Right ventricle myocardium superior (tissue), 1 donor: ENCODE measurements around the gene PPCDC. TPM values are rescaled to one million over a fixed set of nuclear protein-coding genes. Genes with fewer than 3 reads are reported as not detected.

Experiments
- ATAC-seq: fragments of 200-7000 bp; cut with Tn5 transposase; one replicate; pipeline ENCODE4 v1.9.1; 2020; ENCODE audit warnings: mild to moderate bottlenecking; ENCODE audit not compliant: poor library complexity
- DNase-seq: peaks from one replicate; pipeline ENCODE4 v3.0.0-alpha.2; 2020
- intact Hi-C: fragments of 100-400 bp; cut with DNase I; formaldehyde crosslinking; loops from one replicate; pipeline ENCODE4 v1.11.2; 2022
- total RNA-seq: library from RNA; stranded (reverse); fragmentation: NEBNext Ultra II Directional; extraction: Animal tissue kit (Norgen Biotek cat#: 25700); gene quantifications from one replicate; pipeline ENCODE4 v1.2.1, GENCODE V29; 2021
- donor health status: DM: no; HTN: yes; CAD: no; lungs with severe emphysema.

Gene PPCDC
- total RNA-seq, 1 donor from 2014 or later, result 5.5 TPM

DNA sequence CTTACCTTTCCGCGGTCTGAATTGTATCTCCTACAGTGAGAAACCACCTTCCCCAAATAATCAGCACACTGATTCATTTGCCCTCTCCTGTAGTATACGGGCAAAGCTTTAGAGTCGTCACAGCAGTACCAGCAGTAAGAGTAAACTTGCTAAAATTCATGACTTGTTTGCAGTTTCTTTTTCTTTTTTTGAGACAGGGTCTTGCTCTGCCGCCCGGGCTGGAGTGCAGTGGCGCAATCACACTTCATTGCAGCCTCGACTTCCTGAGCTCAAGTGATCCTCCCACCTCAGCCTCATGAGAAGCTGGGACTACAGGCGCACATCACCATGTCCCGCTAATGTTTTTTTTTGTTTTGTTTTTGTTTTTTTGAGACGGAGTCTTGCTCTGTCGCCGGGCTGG, 16.2 kb upstream of the PPCDC start:
- ATAC-seq (no peak), DNase-seq (no peak)
- intact Hi-C loops, result no loop called here

DNA sequence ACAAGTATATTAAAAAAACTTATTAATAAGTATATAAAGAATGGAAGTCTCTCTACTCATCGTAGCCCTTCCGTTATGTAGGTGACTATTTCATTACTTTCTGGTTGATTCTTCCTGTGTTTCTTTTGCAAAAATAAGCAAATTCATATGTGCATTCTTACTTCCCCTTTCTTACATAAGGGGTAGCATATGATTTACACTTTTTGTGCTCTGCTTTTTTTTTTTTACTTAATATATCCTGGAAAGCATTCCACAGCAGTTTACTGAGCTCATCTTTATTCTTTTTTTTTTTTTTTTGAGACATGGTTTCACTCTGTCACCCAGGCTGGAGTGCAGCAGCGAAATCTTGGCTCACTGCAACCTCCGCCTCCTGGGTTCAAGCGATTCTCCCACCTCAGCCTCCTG, 15.2 kb upstream of the PPCDC start:
- DNase-seq (no peak), ATAC-seq (peak; percentile 20)
- intact Hi-C loops, result no loop called here

DNA sequence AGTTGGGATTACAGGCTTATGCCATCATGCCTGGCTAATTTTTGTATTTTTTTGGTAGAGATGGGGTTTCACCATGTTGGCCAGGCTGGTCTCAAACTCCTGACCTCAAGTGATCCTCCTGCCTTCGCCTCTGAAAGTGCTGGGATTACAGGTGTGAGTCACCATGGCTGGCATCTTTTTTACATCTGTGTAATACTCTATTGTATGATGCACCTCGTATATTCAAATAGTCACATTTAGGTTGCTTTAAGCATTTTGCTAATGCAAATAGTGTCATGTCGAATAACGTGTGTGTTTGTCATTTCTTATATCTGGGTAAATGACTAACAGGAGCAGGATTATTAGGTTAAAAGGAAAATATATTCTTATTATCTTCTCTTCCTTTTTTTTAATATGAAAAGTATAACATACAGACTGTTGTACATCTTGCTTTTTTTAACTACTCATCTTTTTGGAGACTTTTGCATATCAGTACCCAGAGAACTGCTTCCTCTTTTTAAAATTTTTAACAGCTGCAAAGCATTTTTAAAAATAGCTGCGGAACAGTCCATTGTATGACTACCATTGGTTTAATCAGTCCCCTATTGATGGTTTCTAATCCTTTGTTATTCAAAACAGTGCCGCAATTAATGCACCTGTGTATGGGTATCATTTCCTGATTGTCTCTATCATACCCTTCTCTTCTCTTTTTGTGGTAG, 14.6 kb upstream of the PPCDC start:
- ATAC-seq (peak; percentile 52), DNase-seq (no peak)
- intact Hi-C loops, result no loop called here

DNA sequence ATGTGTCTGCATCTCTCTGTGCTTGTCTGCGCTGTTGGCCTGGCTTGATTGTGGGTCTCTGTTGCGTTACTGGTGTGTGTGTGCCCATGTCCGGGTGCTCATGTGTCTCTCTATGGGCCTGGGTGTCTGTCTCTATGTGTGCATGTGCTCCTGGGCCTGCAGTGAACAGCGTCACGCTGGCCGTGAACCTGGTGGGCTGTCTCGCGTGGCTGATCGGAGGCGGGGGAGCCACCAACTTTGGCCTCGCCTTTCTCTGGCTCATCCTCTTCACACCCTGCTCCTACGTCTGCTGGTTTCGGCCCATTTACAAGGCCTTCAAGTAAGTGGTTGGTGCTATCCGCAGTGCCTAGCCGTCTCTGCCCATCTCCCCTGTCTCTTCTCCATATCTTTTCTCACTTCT, 7.0 kb upstream of the PPCDC start:
- DNase-seq, result no peak
- ATAC-seq, result no peak
- intact Hi-C loops, result no loop called here

DNA sequence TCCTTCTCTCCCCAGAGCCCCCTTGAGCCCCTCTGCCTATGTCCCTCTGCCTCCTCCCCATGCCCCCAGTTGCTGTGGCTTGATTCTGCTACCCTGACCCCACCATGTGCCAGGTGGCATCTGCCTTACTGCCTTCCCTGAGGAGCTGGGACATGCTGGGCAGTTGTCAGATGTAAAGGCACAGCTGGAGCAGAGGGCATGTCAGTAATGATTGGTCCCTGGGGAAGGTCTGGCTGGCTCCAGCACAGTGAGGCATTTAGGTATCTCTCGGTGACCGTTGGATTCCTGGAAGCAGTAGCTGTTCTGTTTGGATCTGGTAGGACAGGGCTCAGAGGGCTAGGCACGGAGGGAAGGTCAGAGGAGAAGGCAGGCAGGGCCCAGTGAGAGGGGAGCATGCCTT, 3.5 kb upstream of the PPCDC start:
- intact Hi-C loops, result no loop called here
- no peak for DNase-seq
- ATAC-seq, result no peak

DNA sequence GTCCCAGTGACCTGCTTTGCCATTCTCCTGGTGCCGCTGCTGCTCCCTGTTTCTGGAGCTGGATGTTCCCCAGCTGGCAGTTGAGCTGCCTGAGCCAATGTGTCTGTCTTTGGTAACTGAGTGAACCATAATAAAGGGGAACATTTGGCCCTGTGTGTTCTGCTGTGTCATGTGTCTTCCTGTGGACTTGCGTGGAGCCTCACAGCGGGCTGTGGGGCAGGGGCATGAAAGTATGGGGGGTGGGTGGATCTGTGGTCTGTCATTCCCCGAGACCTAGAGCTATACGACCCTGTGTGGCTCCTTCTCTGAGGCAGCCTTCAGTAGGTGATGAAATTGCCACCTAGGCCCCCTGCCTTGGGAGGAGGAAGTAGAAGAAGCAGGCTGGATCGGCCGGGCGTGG, 2.0 kb upstream of the PPCDC start:
- DNase-seq (no peak), ATAC-seq (no peak)
- intact Hi-C loops, result no loop called here

DNA sequence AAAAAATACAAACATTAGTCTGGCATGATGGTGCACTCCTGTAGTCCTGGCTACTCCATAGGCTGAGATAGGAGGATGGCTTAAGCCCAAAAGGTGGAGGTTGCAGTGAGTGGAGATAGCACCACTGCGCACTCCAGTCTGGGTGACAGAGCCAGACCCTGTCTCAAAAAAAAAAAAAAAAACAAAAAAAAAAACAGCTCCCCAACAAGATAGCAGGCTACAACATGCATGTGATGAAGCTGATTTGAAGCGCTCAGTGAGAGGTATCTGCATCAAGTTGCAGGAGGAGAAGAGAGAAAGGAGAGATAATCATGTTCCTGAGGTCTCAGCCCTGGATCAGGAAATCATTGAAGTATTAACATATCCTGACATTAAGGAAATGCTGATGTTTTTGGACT, 608 bp upstream of the PPCDC start:
- ATAC-seq, result no peak
- no peak for DNase-seq
- intact Hi-C loops, result no loop called here

DNA sequence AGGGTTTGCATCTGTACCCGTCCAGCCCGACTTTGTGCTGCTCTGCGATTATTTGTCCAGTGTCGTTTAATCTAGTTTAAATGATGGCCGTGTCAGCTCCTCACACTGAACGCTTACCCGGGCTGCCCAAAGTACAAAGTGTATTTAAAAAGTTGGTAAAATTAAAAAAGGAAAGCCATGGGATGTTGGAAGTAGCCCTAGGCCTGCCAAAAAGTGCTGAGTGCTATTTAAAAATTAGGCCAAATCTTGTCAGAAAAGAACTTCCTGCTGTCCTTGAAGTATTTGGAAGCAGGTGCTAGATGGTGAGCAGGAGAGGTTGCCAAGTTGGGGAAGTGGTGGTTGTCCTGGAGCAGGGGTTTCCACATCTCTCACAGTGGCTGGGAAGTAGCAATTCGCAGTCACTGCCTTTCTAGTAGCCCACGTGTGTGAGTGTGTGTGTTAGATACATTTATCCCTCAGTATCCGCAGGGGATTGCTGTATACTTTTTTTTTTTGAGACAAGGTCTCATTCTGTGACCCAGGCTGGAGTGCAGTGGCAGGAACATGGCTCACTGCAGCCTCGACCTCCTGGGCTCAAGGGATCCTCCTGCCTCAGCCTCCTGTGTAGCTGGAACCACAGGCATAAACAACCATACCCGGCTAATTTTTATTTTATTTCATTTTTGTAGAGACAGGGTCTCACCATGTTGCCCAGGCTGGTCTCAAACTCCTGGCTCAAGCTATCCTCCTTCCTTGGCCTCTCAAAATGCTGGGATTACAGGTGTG, 664 bp downstream of the PPCDC start:
- DNase-seq (no peak), ATAC-seq (peak; percentile 49)
- intact Hi-C loops, result no loop called here

DNA sequence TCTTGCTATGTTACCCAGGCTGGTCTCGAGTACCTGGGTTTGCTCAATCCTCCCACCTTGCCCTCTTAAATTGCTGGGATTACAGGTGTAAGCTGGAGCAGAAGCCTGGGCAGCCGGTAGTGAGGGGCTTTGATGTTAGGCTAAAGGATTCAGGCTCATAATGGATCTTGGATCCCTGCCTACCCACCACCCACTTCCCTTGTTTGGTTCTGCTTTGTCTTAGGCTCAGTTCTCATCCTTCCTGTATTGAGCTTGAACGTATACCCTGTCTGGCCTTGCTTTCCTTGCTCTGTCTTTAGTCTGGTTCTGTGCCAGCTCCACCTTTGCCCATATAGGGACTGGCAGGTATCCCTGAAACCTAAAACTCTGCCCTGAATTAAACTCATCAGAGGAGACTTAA, 1.7 kb downstream of the PPCDC start:
- intact Hi-C loops, result no loop called here
- ATAC-seq (no peak), DNase-seq (no peak)

DNA sequence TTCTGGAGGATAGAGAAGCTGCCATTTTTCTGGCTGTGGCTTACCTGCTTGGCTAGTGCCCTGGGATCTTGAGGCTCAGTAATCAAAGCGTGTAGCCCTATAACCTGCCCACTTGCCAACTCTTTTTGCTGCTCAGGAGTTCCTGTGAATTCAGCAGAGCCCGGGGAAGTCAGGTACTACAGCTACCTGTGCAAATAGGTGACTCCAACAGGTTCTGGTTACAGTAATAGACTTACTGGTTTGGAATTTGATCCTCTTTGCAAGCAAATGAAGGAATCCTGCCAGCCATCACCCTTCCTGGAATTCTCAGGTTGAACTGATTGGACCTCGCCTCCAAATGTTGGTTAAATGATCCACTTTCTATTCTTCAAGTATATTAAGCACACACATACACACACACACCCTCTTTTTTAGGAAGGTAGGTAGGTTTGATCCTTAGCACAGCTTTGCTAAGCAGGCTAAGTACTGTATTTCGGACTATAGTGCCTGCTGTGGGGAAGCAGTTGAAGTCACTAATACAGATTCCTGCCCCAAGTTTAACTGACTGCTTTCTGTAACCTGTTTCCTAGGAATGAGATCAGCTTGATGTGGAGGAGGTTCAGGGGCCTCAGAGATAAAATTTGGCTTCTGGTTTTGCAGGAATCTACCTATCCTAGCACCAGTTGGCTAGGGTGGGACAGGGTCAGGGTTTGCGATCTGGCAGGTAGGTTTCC, 2.3 kb downstream of the PPCDC start:
- intact Hi-C loops, result no loop called here
- DNase-seq, result no peak
- ATAC-seq, result no peak

DNA sequence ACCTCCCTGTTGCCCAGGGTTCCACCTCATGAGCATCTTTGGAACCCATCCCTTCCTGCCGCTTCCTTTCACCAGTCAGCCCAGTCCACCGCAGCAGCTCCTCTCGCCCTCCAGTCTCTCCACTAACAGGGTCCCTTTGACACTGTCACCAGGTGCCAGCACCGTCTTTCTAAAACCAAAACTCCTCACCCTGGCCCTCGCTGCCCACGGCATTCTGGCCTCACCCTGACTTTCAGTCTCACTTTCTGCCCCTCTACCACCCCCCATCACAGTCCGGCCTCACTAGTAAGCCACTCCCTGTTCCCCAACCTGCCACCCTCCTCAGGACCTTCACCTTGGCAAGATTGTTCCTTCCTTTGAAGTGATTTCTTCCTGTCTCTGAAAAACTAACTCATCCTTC, 4.2 kb downstream of the PPCDC start:
- no peak for ATAC-seq
- intact Hi-C loops, result no loop called here
- DNase-seq, result no peak

DNA sequence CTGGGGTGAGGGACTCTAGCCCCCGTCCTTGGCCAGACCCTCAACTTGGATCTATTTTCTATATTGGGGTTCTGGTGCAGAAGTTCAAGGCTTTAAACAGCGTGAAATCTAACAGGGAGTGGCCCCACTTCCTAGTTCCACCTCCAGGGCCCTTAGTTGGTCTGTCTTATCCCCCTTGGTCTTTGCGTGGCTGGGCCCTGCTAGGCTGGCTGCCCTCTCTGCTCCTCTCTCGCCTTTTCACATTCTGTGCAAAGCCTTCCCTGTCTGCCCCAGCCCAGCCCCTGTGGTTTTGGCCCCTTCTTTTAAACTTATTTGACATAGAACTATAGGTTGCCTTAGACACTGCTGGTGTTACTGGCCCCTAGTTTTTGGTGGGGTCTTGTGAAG, 5.6 kb downstream of the PPCDC start:
- intact Hi-C loops, result loop anchor here (1.0 kb wide), 1 partner anchor 175 kb away; no protein-coding TSS in a partner anchor
- ATAC-seq (peak; percentile 1), DNase-seq (no peak)

DNA sequence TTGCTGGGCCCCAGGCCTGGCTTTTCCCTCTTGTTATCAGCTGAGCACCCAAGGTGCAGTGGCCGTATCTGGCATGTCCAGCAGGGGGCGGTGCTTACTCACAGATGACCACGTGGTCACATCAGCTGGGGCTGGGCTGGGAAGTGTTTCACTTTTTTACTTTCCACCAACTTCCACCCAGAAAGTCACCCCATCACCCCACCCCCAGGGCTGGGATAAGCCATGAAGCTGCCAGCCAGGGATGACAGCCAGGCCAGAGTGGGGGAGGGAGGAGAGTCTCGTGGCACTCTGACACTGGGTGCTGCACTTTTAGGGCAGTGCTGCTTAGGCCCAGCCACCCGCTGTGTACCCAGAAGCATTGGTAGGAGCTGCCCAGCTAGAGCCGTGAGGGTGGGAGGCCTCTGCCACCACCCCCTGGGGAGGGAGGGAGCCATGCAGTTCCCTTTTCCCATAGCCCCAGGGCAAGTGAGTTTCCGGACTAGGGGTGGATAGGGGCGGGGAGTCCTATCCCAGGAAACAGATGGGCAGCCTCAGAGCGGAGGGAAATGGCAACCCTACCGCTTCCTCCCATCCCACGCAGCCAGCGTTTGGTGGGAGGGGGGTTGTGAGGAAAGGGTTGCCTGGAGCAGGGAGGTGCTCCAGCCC, 6.1 kb downstream of the PPCDC start:
- intact Hi-C loops, result loop anchor here (1.0 kb wide), 1 partner anchor 175 kb away; no protein-coding TSS in a partner anchor
- ATAC-seq (peak; percentile 89), DNase-seq (peak; percentile 97)

DNA sequence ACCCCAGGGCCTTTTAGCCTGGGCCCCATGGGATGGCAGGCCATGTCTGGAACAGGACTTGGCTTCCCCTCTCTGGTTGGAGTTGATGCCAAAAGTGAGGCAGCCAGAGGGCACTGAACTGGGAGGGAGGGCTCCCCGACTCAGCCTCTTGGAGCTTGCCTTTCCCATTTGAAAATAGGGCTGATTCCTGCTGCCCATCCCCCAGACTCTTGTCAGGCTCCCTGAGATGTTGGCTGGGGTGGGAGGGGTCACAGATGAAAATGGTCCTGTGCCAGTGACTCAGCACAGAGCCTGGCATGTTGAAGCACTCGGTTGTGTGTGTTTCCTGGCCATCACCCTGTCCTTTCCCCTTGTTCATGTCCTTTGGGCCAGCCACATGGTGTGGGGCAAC, 6.6 kb downstream of the PPCDC start:
- intact Hi-C loops, result no loop called here
- peak; percentile 58 for ATAC-seq
- DNase-seq, result no peak

DNA sequence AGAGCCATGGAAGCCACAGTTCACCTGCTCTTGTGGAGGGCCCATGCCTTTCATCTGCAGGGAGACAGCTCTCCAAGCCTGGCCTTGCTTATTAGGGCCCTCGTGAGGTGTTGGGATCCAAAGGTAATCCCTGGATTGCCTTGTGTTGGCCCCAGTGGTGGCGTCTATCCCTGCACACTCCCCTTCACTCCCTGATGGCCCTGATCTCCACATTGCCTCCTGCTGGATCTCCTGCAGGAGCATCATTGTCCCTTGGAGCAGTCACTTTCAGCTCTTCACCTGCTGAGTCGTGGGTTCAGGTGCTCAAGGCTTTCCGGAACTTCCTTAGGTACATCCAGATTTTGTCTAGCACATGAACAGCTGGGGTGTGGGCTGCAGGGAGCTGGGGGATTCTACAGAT, 7.0 kb downstream of the PPCDC start:
- no peak for ATAC-seq
- intact Hi-C loops, result no loop called here
- DNase-seq, result no peak

DNA sequence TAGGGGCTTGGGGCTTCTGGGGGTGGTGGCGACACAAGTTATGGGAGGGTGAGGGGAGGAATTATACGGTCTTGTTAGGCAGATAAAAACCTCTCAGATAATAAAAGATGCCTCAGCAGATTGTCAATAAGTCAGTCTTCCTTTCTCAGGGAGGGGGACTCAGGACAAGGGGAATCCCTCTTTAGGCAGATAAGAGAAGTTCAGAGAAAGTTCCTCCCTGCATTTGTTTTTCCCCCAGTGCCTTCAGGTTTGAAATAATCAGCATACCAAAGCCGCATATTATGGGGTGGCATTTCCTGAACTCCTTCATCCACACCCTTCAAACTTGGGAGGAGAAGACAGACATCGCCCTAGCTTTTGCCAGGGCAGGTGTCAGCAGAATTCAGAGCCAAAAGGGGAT, 8.5 kb downstream of the PPCDC start:
- DNase-seq (no peak), ATAC-seq (no peak)
- intact Hi-C loops, result no loop called here

DNA sequence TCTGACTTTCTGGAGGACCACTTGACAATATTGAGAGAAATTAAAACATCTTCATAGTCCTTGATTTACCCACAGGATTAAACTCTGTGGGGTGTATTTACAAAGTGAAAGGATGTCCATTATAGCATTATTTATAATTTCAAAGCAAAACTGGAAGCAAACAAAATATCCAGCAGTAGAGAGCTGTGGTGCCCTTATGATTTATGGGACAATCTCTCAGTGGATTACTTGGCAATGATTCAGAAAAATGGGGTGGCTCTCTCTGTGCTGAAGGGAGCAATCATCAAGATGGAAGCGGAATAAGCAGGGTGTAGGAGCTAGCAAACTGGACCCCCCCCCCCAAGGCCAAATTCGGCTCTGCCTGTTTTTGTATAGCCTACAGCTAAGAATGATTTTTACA, 9.0 kb downstream of the PPCDC start:
- intact Hi-C loops, result no loop called here
- ATAC-seq, result no peak

DNA sequence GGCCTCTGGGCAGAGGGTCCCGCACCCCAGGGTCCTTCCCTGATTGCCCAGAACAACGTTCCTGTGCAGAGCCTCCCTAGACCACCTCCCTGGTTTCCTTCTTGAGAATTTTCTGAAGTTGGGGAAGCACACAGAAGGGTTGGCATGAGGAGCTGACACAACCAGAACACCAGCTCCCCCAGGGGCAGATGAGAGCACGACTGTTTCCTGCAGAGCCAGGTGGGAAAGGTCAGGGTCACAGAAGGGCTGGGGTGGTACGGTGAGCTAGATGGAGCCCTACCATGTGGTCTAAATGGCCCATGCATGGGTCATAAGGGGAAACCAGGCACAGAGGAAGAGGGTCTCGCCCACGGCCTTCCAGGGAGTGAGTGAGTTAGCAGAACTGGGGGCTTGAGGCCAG, 10.4 kb downstream of the PPCDC start:
- no peak for DNase-seq
- ATAC-seq, result no peak
- intact Hi-C loops, result no loop called here

More for the DNA sequence above, 9.0 kb downstream of the PPCDC start:
- DNase-seq, result no peak

DNA sequence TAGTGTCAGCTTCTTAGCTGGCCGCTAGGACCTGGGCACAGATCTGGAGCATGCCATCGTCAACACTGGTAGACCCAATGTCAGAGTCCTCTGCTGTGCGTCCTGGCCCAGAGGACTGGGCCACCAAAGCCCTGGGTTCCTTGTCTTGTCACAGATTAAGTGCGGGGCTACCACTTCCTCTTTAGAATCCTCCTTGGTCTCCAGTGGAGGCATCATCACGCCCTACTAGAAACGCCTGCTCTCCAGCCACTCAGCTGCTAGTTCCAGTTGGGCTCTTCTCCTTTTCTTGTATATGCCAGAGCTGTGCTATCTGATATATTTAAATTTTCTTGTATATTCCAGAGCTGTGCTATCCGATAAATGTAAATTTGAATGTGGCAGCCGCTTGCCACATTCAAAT, 11.2 kb downstream of the PPCDC start:
- ATAC-seq (no peak), DNase-seq (peak; percentile 44)
- intact Hi-C loops, result no loop called here
